GM21367 (cell line): ENCODE results near the gene DDX5.
"Not testable (repeated sequence)": the region's sequence is repeated elsewhere in the genome, so short reads cannot be mapped to it uniquely, and the experiment has no call there.

Source experiments
- ATAC-seq: cut with Tn5 transposase; IDR thresholded peaks from one replicate; pipeline ENCODE4 v1.9.1; 2021; ENCODE audit not compliant: unreplicated experiment

DDX5 gene

GRCh38 chr17:64494121-64494520 is 12.0 kb downstream of the DDX5 start:
- ATAC-seq, result no peak

DNA sequence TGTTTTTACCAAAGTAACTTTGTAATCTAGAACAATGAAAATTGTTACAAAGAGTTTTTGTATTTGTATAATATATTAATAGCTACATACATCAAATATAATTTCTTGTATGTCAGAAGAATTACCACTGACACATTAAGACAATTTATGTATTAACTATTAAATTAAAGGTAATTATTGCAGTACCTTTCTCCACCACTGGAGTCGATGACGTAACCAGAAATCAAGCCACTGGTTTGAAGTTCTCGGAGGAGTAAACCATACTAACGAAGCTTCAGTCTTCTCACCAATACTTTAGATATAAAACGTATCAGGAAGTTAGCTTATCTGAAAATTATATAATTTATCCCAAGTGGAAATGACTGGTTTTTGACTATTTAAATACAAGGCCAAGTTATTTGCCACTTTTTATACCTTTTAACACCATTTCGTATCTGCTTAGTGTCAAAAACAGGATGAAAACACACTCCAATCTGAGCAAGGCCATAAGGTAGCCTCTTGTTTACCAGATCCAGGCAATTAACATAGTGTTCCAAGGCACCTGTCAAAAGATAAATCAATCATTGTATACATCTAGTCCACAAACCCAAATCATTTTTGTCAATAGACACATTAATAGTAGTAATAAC is 13.5 kb downstream of the DDX5 start:
- ATAC-seq, result no peak

GRCh38 chr17:64491994-64492393 is 14.1 kb downstream of the DDX5 start:
- no peak for ATAC-seq

GRCh38 chr17:64491034-64491860 is 14.8 kb downstream of the DDX5 start:
- ATAC-seq, result no peak

DNA sequence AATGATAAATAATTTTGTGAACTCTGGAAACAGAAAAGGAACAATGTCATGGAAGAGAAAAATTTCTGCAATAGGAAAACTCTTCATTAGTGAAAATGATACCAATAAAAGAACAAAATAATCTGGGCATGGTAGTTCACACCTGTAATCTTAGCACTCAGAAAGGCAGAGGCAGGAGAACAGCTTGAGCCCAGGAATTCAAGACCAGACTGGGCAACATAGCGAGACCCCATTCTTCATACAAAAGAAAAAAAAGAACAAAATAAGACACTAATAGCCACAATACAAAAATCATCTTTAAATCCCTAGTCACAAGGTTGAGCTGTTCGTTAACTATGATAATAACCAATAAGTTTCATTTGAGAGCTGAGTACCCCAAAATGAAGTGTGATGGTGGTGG is 17.8 kb downstream of the DDX5 start:
- ATAC-seq, result no peak

GRCh38 chr17:64484380-64484779 is 21.7 kb downstream of the DDX5 start:
- ATAC-seq, result no peak

GRCh38 chr17:64480951-64481350 is 25.1 kb downstream of the DDX5 start:
- ATAC-seq, result no peak

- no peak for ATAC-seq
These were observed 28.2 kb downstream of the DDX5 start for GRCh38 chr17:64477849-64478248.

DNA sequence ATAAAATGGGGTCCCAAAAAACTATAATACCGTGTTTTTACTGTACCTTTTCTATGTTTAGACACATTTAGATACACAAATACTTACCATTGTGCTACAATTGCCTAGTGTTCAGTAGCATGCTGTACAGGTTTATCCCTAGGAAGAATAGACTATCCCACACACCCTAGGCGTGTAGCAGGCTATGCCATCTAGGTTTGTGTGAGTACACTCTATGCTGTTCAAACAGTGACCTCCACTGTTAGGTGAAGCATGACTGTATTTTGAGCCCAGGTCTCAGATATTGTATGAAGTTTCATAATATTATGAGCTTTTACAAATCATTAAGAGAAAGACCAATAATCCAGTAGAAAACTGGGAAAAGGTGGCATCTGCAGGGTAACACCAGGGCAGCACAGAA is 33.5 kb downstream of the DDX5 start:
- no peak for ATAC-seq

GRCh38 chr17:64471440-64471839 is 34.6 kb downstream of the DDX5 start:
- no peak for ATAC-seq

DNA sequence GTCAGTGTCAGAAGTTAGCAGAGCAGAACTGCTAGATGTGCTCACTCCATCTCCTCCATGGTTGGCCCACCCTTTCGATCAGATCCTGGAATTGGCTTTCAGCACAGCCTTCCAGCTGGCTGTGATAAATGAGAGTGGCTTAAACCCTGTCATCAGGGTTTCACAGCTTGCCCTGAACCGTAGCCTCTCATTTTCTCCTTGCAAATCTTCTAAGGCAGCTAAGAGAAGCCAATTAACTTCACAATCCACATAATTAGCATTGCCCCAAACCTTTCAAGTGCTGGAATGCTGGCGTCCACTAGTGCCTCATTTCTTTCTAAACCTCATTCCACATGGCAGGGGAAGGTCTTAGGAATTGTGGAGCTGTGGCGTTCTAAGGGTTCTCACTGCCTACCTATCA is 35.5 kb downstream of the DDX5 start:
- ATAC-seq, result no peak

DNA sequence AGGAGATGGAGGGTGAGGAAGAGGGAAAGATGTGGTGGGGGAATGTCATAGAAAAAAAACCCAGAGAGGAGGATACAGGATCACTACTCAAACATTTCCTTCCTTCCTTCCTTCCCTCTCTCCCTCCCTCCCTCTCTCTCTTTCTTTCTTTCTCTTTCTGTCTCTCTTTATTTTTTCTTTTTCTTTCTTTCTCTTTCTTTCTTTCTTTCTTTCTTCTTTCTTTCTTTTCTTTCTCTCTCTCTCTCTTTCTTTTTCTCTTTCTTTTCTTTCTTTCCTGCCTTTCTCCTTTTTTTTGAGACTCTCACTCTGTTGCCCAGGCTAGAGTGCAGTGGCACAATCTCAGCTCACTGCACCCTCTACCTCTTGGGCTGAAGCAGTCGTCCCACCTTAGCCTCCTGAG is 39.3 kb downstream of the DDX5 start:
- not testable (repeated sequence) for ATAC-seq

GRCh38 chr17:64466019-64466735 is 39.9 kb downstream of the DDX5 start:
- no peak for ATAC-seq

- ATAC-seq, result no peak
These were observed 44.3 kb downstream of the DDX5 start for GRCh38 chr17:64461788-64462187.

GRCh38 chr17:64460955-64461354 is 45.1 kb downstream of the DDX5 start:
- no peak for ATAC-seq

GRCh38 chr17:64459818-64460217 is 46.3 kb downstream of the DDX5 start:
- not testable (repeated sequence) for ATAC-seq

GRCh38 chr17:64459284-64459747 is 46.8 kb downstream of the DDX5 start:
- no peak for ATAC-seq

- no peak for ATAC-seq
These were observed 47.3 kb downstream of the DDX5 start for GRCh38 chr17:64458756-64459155.

- no peak for ATAC-seq
These were observed 48.9 kb downstream of the DDX5 start for GRCh38 chr17:64457156-64457555.

DNA sequence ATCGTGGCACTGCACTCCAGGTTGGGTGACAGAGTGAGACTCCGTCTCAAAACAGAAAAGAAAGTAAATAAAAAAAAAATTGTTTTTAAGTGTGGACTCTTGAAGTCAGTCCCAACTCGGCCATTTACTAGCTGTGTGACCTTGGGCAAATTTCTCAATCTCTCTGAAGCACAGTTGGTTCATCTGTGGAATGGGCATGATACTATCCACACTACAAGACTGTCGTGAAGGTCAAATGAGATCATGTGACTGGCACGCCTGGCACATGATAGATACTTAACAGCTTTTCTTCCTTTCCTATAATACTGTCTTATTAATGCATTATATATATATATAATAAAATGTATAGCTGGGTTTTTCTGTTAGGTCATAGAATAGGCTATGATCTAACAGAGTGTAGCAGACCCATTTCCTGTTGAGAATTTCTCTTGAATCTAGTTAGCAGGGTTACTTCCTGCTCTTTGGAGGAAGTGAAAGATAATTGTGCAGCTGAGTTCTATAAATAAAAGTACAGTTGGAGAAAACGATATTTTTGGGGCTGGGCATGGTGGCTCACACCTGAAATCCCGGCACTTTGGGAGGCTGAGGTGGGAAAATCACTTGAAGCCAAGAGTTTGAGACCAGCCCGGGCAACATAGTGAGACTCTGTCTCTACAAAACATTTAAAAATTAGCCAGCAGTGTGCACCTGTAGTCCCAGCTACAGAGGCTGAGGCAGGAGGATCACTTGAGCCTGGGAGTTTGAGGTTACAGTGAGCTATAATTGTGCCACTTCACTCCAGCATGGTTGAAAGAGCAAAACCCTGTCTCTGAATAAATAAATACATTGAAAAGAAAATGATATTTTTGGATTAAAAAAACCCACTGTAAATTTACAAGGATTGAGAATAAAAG is 49.9 kb downstream of the DDX5 start:
- ATAC-seq, result no peak

GRCh38 chr17:64449545-64449944 is 56.5 kb downstream of the DDX5 start:
- no peak for ATAC-seq
